HCT116 (cell line): ENCODE measurements around the gene TBCD. TPM values are rescaled to one million over a fixed set of nuclear protein-coding genes. Genes with fewer than 3 reads are reported as not detected.

Experiments used
- ATAC-seq: fragments of 200-7000 bp; cut with Tn5 transposase; 2 replicates; pipeline ENCODE4 v1.9.1; 2020; ENCODE audit warnings: mild to moderate bottlenecking, moderate library complexity
- BruUV-seq: library from RNA; stranded (reverse); fragments of 400-500 nt; replicated peaks from 2 replicates; lab custom pipeline; 2021; lab: Mats Ljungman, UMichigan
- CTCF ChIA-PET: fragments of 300-600 bp; sonication (Branson Sonifier 250); formaldehyde crosslinking; loops from one replicate; lab custom pipeline; 2021; ENCODE audit warnings: antibody characterized with exemption; lab: Charles Lee
- POLR2A ChIA-PET: fragments of 300-600, 350-600 bp; sonication (Branson Sonifier 250); formaldehyde crosslinking; loops from one replicate; lab custom pipeline; 2021; ENCODE audit warnings: antibody characterized with exemption; lab: Charles Lee
- RAD21 ChIA-PET, 2 experiments: fragments of 300-600 bp; sonication (Branson Sonifier 250); formaldehyde crosslinking; loops; one replicate each; lab custom pipeline; 2023; ENCODE audit warnings: low total read pairs in 2 of 2; ENCODE audit not compliant: uncharacterized antibody in 2 of 2, unreplicated experiment in 2 of 2, low non-redundant PET in 1 of 2; lab: Charles Lee
- DNase-seq: peaks from one replicate; pipeline ENCODE4 v3.0.0-alpha.2; 2010; ENCODE audit warnings: low read depth, low spot score
- H2AFZ ChIP-seq: fragments of 200-600 bp; shearing (Covaris generic), sonication (generic); 2 replicates; pipeline ENCODE4 v1.6.1; 2017; ENCODE audit warnings: low read depth, mixed run types, mixed read lengths, antibody characterized with exemption, low read length; ENCODE audit not compliant: poor library complexity, severe bottlenecking
- H3K27ac ChIP-seq: 2 replicates; pipeline ENCODE4 v1.5.1; 2012; ENCODE audit warnings: low read depth, low read length
- H3K27me3 ChIP-seq: fragments of 200-600 bp; sonication (generic); 2 replicates; pipeline ENCODE4 v1.6.1; 2016; ENCODE audit warnings: mixed run types, low read length, mixed read lengths; ENCODE audit not compliant: insufficient read depth
- H3K36me3 ChIP-seq, 2 experiments: fragments of 200-500 bp in 1 of 2; fragments of 200-600 bp in 1 of 2; sonication (Bioruptor generic) in 1 of 2; sonication (generic) in 1 of 2; 2 replicates each; pipeline versions ENCODE4 v1.5.1 to v1.6.1; 2014 to 2016; ENCODE audit warnings: low read length in 2 of 2, inconsistent platforms in 1 of 2, mixed read lengths in 1 of 2, mixed run types in 1 of 2; ENCODE audit not compliant: insufficient read depth in 2 of 2, control insufficient read depth in 1 of 2
- H3K4me1 ChIP-seq, 2 experiments: fragments of 200-600 bp in 1 of 2; sonication (generic) in 1 of 2; 2 replicates each; pipeline versions ENCODE4 v1.5.1 to v1.6.1; 2012 to 2017; ENCODE audit warnings: low read length in 2 of 2, inconsistent platforms in 1 of 2, mild to moderate bottlenecking in 1 of 2, mixed read lengths in 1 of 2, mixed run types in 1 of 2, moderate library complexity in 1 of 2; ENCODE audit not compliant: insufficient read depth in 2 of 2, control insufficient read depth in 1 of 2
- H3K4me2 ChIP-seq: fragments of 200-600 bp; sonication (generic); 2 replicates; pipeline ENCODE4 v1.6.1; 2017; ENCODE audit warnings: mixed run types, low read length, mixed read lengths
- H3K4me3 ChIP-seq, 2 experiments: fragments of 200-600 bp in 1 of 2; sonication (generic) in 1 of 2; replicated peaks in 1 of 2; 2 replicates each; pipeline ENCODE4 v1.5.1; 2011 to 2016; ENCODE audit warnings: low read length in 2 of 2, control low read depth in 1 of 2, low read depth in 1 of 2, mild to moderate bottlenecking in 1 of 2, mixed read lengths in 1 of 2, mixed run types in 1 of 2
- H3K79me2 ChIP-seq: fragments of 200-600 bp; sonication (generic); 2 replicates; pipeline ENCODE4 v1.6.1; 2017; ENCODE audit warnings: mild to moderate bottlenecking, mixed run types, low read length, moderate library complexity, mixed read lengths; ENCODE audit not compliant: insufficient read depth
- H3K9ac ChIP-seq: fragments of 200-600 bp; sonication (generic); 2 replicates; pipeline ENCODE4 v1.6.1; 2016; ENCODE audit warnings: low read length, mixed read lengths
- H3K9me2 ChIP-seq: fragments of 200-600 bp; sonication (generic), shearing (Covaris generic); 2 replicates; pipeline ENCODE4 v1.6.1; 2017; ENCODE audit warnings: mixed run types, mild to moderate bottlenecking, moderate library complexity; ENCODE audit not compliant: insufficient read depth
- H3K9me3 ChIP-seq, 2 experiments: fragments of 200-500 bp in 1 of 2; fragments of 200-600 bp in 1 of 2; sonication (Bioruptor generic) in 1 of 2; sonication (generic) in 1 of 2; 2 replicates each; pipeline ENCODE4 v1.6.1; 2014 to 2017; ENCODE audit warnings: low read length in 2 of 2, mixed read lengths in 2 of 2, inconsistent platforms in 1 of 2, low read depth in 1 of 2, mild to moderate bottlenecking in 1 of 2, mixed run types in 1 of 2, moderate library complexity in 1 of 2; ENCODE audit not compliant: control insufficient read depth in 1 of 2, insufficient read depth in 1 of 2
- H4K20me1 ChIP-seq: fragments of 200-600 bp; sonication (generic), shearing (Covaris generic); 2 replicates; pipeline ENCODE4 v1.6.1; 2017; ENCODE audit warnings: mixed run types, mild to moderate bottlenecking, moderate library complexity; ENCODE audit not compliant: insufficient read depth
- CTCF ChIP-seq, 3 experiments: fragments of 200-600 bp in 1 of 3; sonication (generic) in 1 of 3; IDR thresholded peaks in 2 of 3; conservative IDR thresholded peaks in 1 of 3; 2 replicates each; pipeline ENCODE4 v1.5.1; 2012 to 2017; ENCODE audit warnings: low read depth in 2 of 3, low read length in 2 of 3, antibody characterized with exemption in 1 of 3, borderline replicate concordance in 1 of 3, control low read depth in 1 of 3, mild to moderate bottlenecking in 1 of 3, mixed read lengths in 1 of 3, mixed run types in 1 of 3, moderate library complexity in 1 of 3; ENCODE audit not compliant: insufficient read depth in 1 of 3
- EZH2 ChIP-seq: fragments of 200-600 bp; sonication (generic); IDR thresholded peaks from 2 replicates; pipeline ENCODE4 v1.6.1; 2017; ENCODE audit warnings: antibody characterized with exemption, mixed run types
- FOSL1 ChIP-seq: IDR thresholded peaks from 2 replicates; pipeline ENCODE4 v1.6.1; 2012; ENCODE audit warnings: low read depth
- SIN3A ChIP-seq: IDR thresholded peaks from 2 replicates; pipeline ENCODE4 v1.6.1; 2012; ENCODE audit warnings: low read depth
- ZBTB33 ChIP-seq: IDR thresholded peaks from 2 replicates; pipeline ENCODE4 v1.6.1; 2011; ENCODE audit warnings: mild to moderate bottlenecking, low read length, moderate library complexity; ENCODE audit not compliant: insufficient replicate concordance; ENCODE audit errors: extremely low read depth
- ZNF274 ChIP-seq: fragments of 200-500 bp; sonication (Bioruptor generic); IDR thresholded peaks from 2 replicates; pipeline ENCODE4 v1.6.1; 2014; ENCODE audit warnings: mild to moderate bottlenecking, low read depth, low read length, inconsistent platforms
- intact Hi-C: fragments of 100-400 bp; cut with micrococcal nuclease; formaldehyde crosslinking; loops from 2 replicates; pipeline ENCODE4 v1.10.0; 2022
- total RNA-seq: library from RNA; stranded (reverse); gene quantifications from one replicate; pipeline ENCODE4 v1.2.1, GENCODE V29; 2021; ENCODE audit not compliant: unreplicated experiment

Gene TBCD
- total RNA-seq, 1 experiment from 2014 or later, result 152 TPM

DNA sequence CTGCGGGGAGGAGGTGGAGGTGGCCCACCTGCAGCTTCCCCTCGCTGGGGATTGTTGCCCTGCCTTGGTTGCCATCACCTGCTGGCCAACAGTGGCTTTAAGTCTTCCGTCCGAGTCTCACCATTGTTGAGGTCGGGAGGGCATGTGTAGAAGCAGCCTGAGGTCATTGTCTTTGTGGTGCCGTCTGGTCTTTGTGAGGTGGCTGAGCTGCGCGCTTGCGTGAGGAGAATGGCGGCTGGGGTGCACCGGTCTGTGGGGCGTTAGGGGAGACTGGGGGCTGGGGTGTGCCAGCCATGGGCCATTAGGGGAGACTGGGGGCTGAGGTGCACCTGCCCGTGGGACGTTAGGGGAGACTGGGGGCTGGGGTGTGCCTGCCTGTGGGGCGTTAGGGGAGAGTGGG is 51.7 kb downstream of the TBCD start:
- POLR2A ChIA-PET, result no interaction called here
- no peaks in the 10 kb centered on the region for H3K27me3 ChIP-seq
- no peak overlapping the region for H3K4me3 ChIP-seq
- intact Hi-C loops, result no loop called here
- ATAC-seq, result no peak
- no peak overlapping the region for H3K9ac ChIP-seq
- no peak overlapping the region for H3K4me2 ChIP-seq
- TF ChIP-seq CTCF (IDR thresholded peaks at IDR 0.05 in 2 of 3, conservative IDR thresholded peaks at IDR 0.05 in 1 of 3; ENCODE audit: borderline replicate concordance in 1 of 3, insufficient read depth in 1 of 3, low read depth in 2 of 3, low read length in 2 of 3) (no peak), ZBTB33 (no peak), ZNF274 (no peak), FOSL1 (no peak), SIN3A (no peak), EZH2 (no peak)
- 0 out of 2 replicates have a peak, but pooled peaks cover 4% of the 10 kb centered on the region for H4K20me1 ChIP-seq
- no peaks in the 10 kb centered on the region for H3K9me2 ChIP-seq
- CTCF ChIA-PET, result no interaction called here
- no peaks in the 10 kb centered on the region for H3K9me3 ChIP-seq
- H3K36me3 ChIP-seq, result peaks cover 3 to 23% of the 10 kb centered on the region in 2 experiments; a peak in 2 of 4 replicates
- no TSS peak for BruUV-seq
- DNase-seq, result no peak
- RAD21 ChIA-PET, result no interaction called here
- H3K27ac ChIP-seq, result no peak overlapping the region
- H3K79me2 ChIP-seq, result peaks cover 27% of the 10 kb centered on the region
- H2AFZ ChIP-seq, result no peak overlapping the region
- H3K4me1 ChIP-seq, result no peaks in the 10 kb centered on the region
